NT2/D1 (cell line): ENCODE results near the gene IL6ST.

Experiments used
- YY1 ChIP-seq: IDR thresholded peaks from 2 replicates; pipeline ENCODE4 v1.6.1; 2011; ENCODE audit not compliant: insufficient read length, insufficient read depth
- ZNF274 ChIP-seq: IDR thresholded peaks from 2 replicates; pipeline ENCODE4 v1.6.1; 2011; ENCODE audit warnings: mild to moderate bottlenecking, low read depth, low read length

- TF ChIP-seq YY1 (no peak), ZNF274 (no peak)
Observed at GRCh38 chr5:55983986-55984385, 10.8 kb downstream of the IL6ST start.
